IPS-15b (cell line): ENCODE data around the gene IQCK.
"Not testable (repeated sequence)": the region's sequence is repeated elsewhere in the genome, so short reads cannot be mapped to it uniquely, and the experiment has no call there.

Experiments used
- H3K27me3 ChIP-seq: one replicate; pipeline ENCODE4 v1.6.1; 2013; ENCODE audit warnings: low read length; ENCODE audit not compliant: control insufficient read depth, insufficient read depth
- H3K36me3 ChIP-seq: one replicate; pipeline ENCODE4 v1.6.1; 2013; ENCODE audit warnings: low read length; ENCODE audit not compliant: control insufficient read depth, insufficient read depth
- H3K4me1 ChIP-seq: one replicate; pipeline ENCODE4 v1.6.1; 2013; ENCODE audit warnings: mild to moderate bottlenecking, low read length; ENCODE audit not compliant: control insufficient read depth, insufficient read depth
- H3K4me3 ChIP-seq: one replicate; pipeline ENCODE4 v1.5.1; 2013; ENCODE audit warnings: low read depth, low read length
- H3K9ac ChIP-seq: one replicate; pipeline ENCODE4 v1.6.1; 2013; ENCODE audit warnings: low read depth, mild to moderate bottlenecking, low read length
- H3K9me3 ChIP-seq: one replicate; pipeline ENCODE4 v1.6.1; 2013; ENCODE audit warnings: mild to moderate bottlenecking, low read length; ENCODE audit not compliant: control insufficient read depth, insufficient read depth

Gene IQCK

GRCh38 chr16:19710991-19711545 is 7.0 kb upstream of the IQCK start:
- Histone ChIP-seq H3K9me3 (no peaks in the 10 kb centered on the region), H3K9ac (no peak overlapping the region), H3K27me3 (no peaks in the 10 kb centered on the region), H3K36me3 (peaks cover 64% of the 10 kb centered on the region), H3K4me1 (peaks cover 26% of the 10 kb centered on the region), H3K4me3 (no peak overlapping the region)

- H3K27me3 ChIP-seq: no peaks in the 10 kb centered on the region
- no peak overlapping the region for H3K9ac ChIP-seq
- no peak overlapping the region for H3K4me3 ChIP-seq
- H3K4me1 ChIP-seq: peaks cover 32% of the 10 kb centered on the region
- H3K9me3 ChIP-seq: no peaks in the 10 kb centered on the region
- peaks cover 59% of the 10 kb centered on the region for H3K36me3 ChIP-seq
Measured at GRCh38 chr16:19711643-19712042, 6.4 kb upstream of the IQCK start.

GRCh38 chr16:19712418-19713058 is 5.5 kb upstream of the IQCK start:
- Histone ChIP-seq H3K9me3 (no peaks in the 10 kb centered on the region), H3K4me3 (no peak overlapping the region), H3K27me3 (no peaks in the 10 kb centered on the region), H3K9ac (no peak overlapping the region), H3K4me1 (peaks cover 30% of the 10 kb centered on the region), H3K36me3 (peaks cover 57% of the 10 kb centered on the region)

- Histone ChIP-seq H3K4me3 (no peak overlapping the region), H3K9me3 (no peaks in the 10 kb centered on the region), H3K36me3 (peaks cover 49% of the 10 kb centered on the region), H3K9ac (no peak overlapping the region), H3K4me1 (peaks cover 23% of the 10 kb centered on the region), H3K27me3 (no peaks in the 10 kb centered on the region)
Measured at GRCh38 chr16:19713697-19714096, 4.4 kb upstream of the IQCK start.

- H3K27me3 ChIP-seq: no peaks in the 10 kb centered on the region
- peaks cover 36% of the 10 kb centered on the region for H3K36me3 ChIP-seq
- peaks cover 23% of the 10 kb centered on the region for H3K4me1 ChIP-seq
- H3K4me3 ChIP-seq: no peak overlapping the region
- no peak overlapping the region for H3K9ac ChIP-seq
- no peaks in the 10 kb centered on the region for H3K9me3 ChIP-seq
Measured at GRCh38 chr16:19715566-19715965, 2.5 kb upstream of the IQCK start.

GRCh38 chr16:19716183-19716582 is 1.9 kb upstream of the IQCK start:
- Histone ChIP-seq H3K27me3 (no peaks in the 10 kb centered on the region), H3K4me3 (peak overlapping the region; percentile 75), H3K9ac (no peak overlapping the region), H3K36me3 (peaks cover 33% of the 10 kb centered on the region), H3K4me1 (peaks cover 23% of the 10 kb centered on the region), H3K9me3 (no peaks in the 10 kb centered on the region)

- H3K36me3 ChIP-seq: peaks cover 28% of the 10 kb centered on the region
- peaks cover 18% of the 10 kb centered on the region for H3K4me1 ChIP-seq
- not testable (repeated sequence) for H3K9ac ChIP-seq, H3K9me3 ChIP-seq, H3K27me3 ChIP-seq
- H3K4me3 ChIP-seq: peak overlapping the region; percentile 75
Measured at GRCh38 chr16:19716728-19717127, 1.3 kb upstream of the IQCK start.

GRCh38 chr16:19717314-19717713 is 757 bp upstream of the IQCK start:
- Histone ChIP-seq H3K27me3 (no peaks in the 10 kb centered on the region), H3K9me3 (no peaks in the 10 kb centered on the region), H3K4me3 (peak overlapping the region; percentile 75), H3K9ac (peak overlapping the region; percentile 96), H3K36me3 (peaks cover 24% of the 10 kb centered on the region), H3K4me1 (peaks cover 12% of the 10 kb centered on the region)

GRCh38 chr16:19718624-19718965 is 524 bp downstream of the IQCK start:
- Histone ChIP-seq H3K36me3 (peaks cover 15% of the 10 kb centered on the region), H3K9me3 (no peaks in the 10 kb centered on the region), H3K4me3 (peak overlapping the region; percentile 75), H3K27me3 (no peaks in the 10 kb centered on the region), H3K9ac (peak overlapping the region; percentile 77), H3K4me1 (peaks cover 13% of the 10 kb centered on the region)

- no peaks in the 10 kb centered on the region for H3K27me3 ChIP-seq
- no peaks in the 10 kb centered on the region for H3K9me3 ChIP-seq
- peaks cover 4% of the 10 kb centered on the region for H3K4me1 ChIP-seq
Measured at GRCh38 chr16:19722269-19722952, 4.3 kb downstream of the IQCK start.

GRCh38 chr16:19722981-19723380 is 4.9 kb downstream of the IQCK start:
- Histone ChIP-seq H3K4me1 (peaks cover 4% of the 10 kb centered on the region), H3K9me3 (no peaks in the 10 kb centered on the region), H3K27me3 (no peaks in the 10 kb centered on the region), H3K9ac (no peak overlapping the region), H3K36me3 (no peaks in the 10 kb centered on the region), H3K4me3 (no peak overlapping the region)

More at GRCh38 chr16:19722269-19722952, 4.3 kb downstream of the IQCK start:
- Histone ChIP-seq H3K36me3 (no peaks in the 10 kb centered on the region), H3K9ac (no peak overlapping the region), H3K4me3 (no peak overlapping the region)

- peaks cover 2% of the 10 kb centered on the region for H3K36me3 ChIP-seq
- no peaks in the 10 kb centered on the region for H3K4me1 ChIP-seq
Measured at GRCh38 chr16:19728636-19728965, 10.5 kb downstream of the IQCK start.

More at GRCh38 chr16:19728636-19728965, 10.5 kb downstream of the IQCK start:
- Histone ChIP-seq H3K4me3 (no peak overlapping the region), H3K9ac (no peak overlapping the region), H3K9me3 (no peaks in the 10 kb centered on the region), H3K27me3 (no peaks in the 10 kb centered on the region)
